HG03139 (cell line): Measurements from ENCODE around the gene SEMA3C.

Source experiments
- ATAC-seq: cut with Tn5 transposase; IDR thresholded peaks from one replicate; pipeline ENCODE4 v1.9.1; 2021; ENCODE audit not compliant: unreplicated experiment

Gene SEMA3C

GRCh38 chr7:80705130-80705781 lies 213.6 kb downstream of the SEMA3C start:
- ATAC-seq = no peak

- ATAC-seq = no peak
These were observed 215.6 kb downstream of the SEMA3C start for GRCh38 chr7:80703272-80703671.

DNA sequence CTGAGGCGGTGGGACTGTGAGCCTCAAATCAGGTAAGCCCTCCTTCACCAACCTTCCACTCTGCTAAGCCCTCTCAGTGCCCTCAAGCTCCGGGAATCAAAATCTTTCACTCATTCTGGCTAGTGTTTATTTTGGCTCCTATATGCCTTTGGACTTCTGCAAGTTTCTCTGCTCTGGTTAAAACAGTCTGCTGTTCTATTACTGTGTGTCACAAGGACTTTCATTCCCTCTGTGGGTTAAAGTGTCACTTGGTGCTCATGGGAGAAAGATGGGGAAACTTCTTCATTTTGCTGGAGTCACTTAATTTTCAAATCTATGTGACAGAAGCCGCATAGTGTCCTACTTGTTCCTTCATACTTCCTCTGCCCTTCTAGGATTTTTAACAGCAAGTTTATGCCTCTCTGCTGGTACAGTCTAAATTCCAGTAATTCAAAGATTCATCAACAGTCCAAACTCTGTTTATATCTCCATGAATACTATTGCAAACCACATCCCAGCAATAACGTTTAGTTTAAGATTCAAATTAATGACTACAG lies 219.1 kb downstream of the SEMA3C start:
- ATAC-seq = no peak

DNA sequence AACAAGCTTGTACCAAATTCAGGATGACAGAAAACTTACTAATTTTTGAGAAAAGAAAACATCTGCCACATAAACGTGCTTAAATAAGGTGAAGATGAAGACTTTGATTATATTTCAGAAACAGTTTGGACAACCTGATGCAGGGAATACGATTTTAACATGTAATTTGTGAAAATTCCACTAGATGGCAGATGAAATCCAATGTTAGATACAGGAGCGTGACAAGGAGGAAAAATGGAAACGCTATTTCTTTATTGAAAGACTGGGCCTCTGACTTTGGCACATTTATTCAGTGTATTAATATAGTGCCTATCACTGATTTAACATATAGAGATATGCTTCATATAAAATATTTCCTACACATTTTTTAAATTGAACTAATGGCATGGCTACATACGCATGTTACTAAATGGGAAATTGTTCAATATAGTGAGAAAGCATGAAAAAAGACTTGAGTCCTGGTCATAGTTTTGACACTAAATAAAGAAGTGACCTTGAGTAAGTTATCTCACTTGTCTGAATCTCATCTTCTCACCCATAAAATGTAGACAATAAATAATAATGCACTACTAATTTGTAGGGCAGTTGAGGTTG lies 219.7 kb downstream of the SEMA3C start:
- peak; percentile 59 for ATAC-seq
